GM12864 (cell line): ENCODE data around the gene PBX2.

ENCODE experiments used
- DNase-seq: peaks from one replicate; pipeline ENCODE4 v3.0.0-alpha.2; 2011; ENCODE audit warnings: low read depth
- H3K4me3 ChIP-seq: 2 replicates; pipeline ENCODE4 v1.5.1; 2011; ENCODE audit warnings: mild to moderate bottlenecking, low read depth, low read length, control low read depth
- CTCF ChIP-seq: IDR thresholded peaks from 2 replicates; pipeline ENCODE4 v1.5.1; 2011; ENCODE audit warnings: low read depth, mild to moderate bottlenecking, moderate library complexity, low read length, control low read depth, inconsistent platforms; ENCODE audit errors: missing control alignments

Gene PBX2

GRCh38 chr6:32168350-32168749 is 21.7 kb downstream of the PBX2 start:
- no peak overlapping the region for H3K4me3 ChIP-seq
- DNase-seq = no peak
- TF ChIP-seq CTCF = no peak

GRCh38 chr6:32167761-32168262 is 22.2 kb downstream of the PBX2 start:
- no peak for TF ChIP-seq CTCF
- no peak for DNase-seq
- no peak overlapping the region for H3K4me3 ChIP-seq

- DNase-seq = no peak
- no peak for TF ChIP-seq CTCF
Measured at GRCh38 chr6:32167154-32167760, 22.7 kb downstream of the PBX2 start.

DNA sequence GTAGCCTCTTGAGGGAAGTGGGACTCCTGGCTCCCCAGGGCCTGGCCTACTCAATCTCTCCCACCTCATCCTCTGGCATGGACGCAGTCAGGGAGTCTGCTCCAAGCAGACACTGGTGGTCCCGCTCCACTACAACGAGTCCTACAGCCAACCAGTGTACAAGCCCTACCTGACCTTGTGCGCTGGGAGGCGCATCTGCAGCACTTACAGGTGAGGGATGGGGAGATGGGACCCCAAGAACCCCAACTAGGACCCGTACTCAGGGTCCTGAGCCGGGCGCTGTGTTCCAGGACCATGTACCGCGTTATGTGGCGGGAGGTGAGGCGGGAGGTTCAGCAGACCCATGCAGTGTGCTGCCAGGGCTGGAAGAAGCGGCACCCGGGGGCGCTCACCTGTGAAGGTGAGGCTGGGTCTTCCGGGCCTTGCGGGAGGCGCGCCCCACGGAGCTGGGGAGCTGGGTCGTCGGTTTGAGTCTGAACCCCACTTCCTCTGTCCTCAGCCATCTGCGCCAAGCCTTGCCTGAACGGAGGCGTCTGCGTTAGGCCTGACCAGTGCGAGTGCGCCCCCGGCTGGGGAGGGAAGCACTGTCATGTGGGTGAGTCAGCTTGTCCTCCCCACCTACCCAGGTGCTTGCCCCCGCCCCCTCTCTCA is 23.5 kb downstream of the PBX2 start:
- no peak overlapping the region for H3K4me3 ChIP-seq
- TF ChIP-seq CTCF = no peak
- DNase-seq = no peak

More at GRCh38 chr6:32167154-32167760, 22.7 kb downstream of the PBX2 start:
- no peak overlapping the region for H3K4me3 ChIP-seq

- H3K4me3 ChIP-seq = no peak within 1 kb of the TSS
- TF ChIP-seq CTCF = no peak
- DNase-seq = no peak
Measured at GRCh38 chr6:32164295-32164694, 25.7 kb downstream of the PBX2 start, which contains the start of gene EGFL8. Gene EGFL8, plus strand, starts transcription at chr6:32164595. Its CDS starts 1,571 bp downstream, at chr6:32166166.

- H3K4me3 ChIP-seq = no peak overlapping the region
- no peak for DNase-seq
- TF ChIP-seq CTCF = no peak
Measured at GRCh38 chr6:32163559-32164258, 26.3 kb downstream of the PBX2 start.

DNA sequence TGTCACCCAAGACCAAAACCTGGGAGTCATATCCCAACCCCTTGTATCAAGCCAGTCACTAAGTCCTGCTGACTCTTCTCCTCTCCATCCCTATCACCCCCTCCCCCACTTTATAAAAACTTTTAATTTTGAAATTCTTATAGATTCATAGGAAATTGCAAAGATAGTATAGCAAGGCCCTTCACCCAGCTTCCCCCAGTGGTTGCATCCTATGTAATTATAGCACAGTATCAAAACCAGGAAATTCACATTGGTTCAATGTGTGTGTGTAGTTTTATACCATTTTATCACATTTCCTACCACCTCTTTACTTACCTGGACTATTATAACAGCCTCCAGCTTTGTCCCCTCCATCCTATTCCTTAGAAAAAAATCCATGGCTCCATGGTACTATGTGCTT is 31.9 kb downstream of the PBX2 start:
- no peak overlapping the region for H3K4me3 ChIP-seq
- TF ChIP-seq CTCF = no peak
- no peak for DNase-seq
